ENCODE data around the gene PBRM1.

DNA sequence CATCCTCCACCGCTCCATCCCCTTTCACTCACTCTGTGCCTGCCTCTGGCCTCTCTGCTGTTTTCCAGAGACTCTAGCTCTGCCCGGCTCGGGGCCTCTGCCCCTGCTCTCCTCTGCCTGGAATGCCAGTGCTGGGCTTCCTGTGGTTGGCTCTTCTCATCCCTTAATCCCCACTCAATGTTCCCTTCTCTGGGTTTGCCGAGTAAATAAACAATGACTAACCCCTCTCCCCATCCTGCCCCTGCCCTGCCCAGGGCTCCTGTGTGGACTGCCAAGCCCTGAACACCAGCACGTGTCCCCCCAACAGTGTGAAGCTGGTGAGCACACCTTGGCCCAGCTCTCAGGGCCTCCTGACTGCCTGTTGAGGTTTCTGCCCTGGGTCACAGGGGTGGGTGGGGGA is 178.4 kb downstream of the PBRM1 start:
- TF ChIP-seq REST (IDR thresholded peaks at IDR 0.05; ENCODE audit: unreplicated experiment) (no peak), CTCF (conservative IDR thresholded peaks at IDR 0.05; ENCODE audit: low read depth in 2 of 2) (no peak), EZH2 (IDR thresholded peaks at IDR 0.05; ENCODE audit: low read depth, unreplicated experiment) (no peak), ZNF331 (CRISPR knock-in tag; IDR thresholded peaks at IDR 0.05; ENCODE audit: low read depth) (no peak), EZH2phosphoT487 (IDR thresholded peaks at IDR 0.05; ENCODE audit: unreplicated experiment) (no peak), POLR2AphosphoS5 (IDR thresholded peaks at IDR 0.05; ENCODE audit: low read depth) (no peak), STAT1 (IDR thresholded peaks at IDR 0.05; ENCODE audit: unreplicated experiment) (no peak)

Measured in GM23338 (cell line).